GM12875 (cell line): ENCODE data around the gene CLSTN2.

Experiments
- H3K4me3 ChIP-seq: one replicate; pipeline ENCODE4 v1.5.1; 2011; ENCODE audit warnings: low read depth, low read length, control low read depth
- TF ChIP-seq, protein P1 (sequence below): IDR thresholded peaks from 2 replicates; pipeline ENCODE4 v1.5.1; 2011; ENCODE audit warnings: low read depth, mild to moderate bottlenecking, control low read depth, inconsistent platforms, low read length, moderate library complexity, borderline replicate concordance; ENCODE audit not compliant: insufficient read depth

The CLSTN2 gene

DNA sequence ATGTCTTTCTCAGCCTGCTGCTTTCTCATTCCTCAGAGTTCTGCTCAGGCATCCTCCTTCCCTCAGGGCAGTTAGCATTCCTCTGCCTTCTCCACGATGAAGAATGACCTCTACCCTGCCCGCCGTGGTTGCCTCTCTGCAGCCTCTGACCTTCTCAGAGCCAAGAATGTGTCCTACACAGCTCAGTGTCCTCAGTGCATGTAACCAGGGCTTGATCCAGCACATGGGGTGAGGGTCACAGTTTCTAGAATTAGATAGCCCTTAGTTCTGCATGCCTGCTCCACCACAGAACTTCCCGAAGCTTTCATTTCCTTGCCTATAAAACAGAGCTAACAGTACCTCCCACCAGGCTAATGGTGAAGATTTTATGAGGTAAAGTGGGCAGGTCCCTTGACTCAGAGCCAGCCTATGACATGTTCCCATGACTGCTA, 182.1 kb downstream of the CLSTN2 start:
- TF ChIP-seq, protein P1, sequence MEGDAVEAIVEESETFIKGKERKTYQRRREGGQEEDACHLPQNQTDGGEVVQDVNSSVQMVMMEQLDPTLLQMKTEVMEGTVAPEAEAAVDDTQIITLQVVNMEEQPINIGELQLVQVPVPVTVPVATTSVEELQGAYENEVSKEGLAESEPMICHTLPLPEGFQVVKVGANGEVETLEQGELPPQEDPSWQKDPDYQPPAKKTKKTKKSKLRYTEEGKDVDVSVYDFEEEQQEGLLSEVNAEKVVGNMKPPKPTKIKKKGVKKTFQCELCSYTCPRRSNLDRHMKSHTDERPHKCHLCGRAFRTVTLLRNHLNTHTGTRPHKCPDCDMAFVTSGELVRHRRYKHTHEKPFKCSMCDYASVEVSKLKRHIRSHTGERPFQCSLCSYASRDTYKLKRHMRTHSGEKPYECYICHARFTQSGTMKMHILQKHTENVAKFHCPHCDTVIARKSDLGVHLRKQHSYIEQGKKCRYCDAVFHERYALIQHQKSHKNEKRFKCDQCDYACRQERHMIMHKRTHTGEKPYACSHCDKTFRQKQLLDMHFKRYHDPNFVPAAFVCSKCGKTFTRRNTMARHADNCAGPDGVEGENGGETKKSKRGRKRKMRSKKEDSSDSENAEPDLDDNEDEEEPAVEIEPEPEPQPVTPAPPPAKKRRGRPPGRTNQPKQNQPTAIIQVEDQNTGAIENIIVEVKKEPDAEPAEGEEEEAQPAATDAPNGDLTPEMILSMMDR = no peak

DNA sequence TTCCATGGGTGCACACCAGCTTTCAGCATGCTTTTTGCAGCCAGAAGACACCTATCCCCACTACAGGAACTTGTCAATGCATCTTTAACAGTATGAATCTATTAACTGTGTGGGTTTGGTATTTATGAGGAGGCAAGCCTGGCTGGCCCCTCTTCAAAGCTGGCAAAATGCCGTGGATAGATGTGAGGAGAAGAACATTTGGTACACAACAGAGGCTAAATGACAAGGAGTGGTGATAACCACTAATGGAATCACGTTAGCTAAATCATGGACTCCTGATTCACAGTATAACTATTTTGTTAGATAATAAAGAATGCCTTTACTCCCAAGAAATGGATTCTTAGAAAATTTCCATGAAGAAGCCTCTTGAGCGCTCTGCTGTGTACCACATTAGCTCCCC, 187.2 kb downstream of the CLSTN2 start:
- TF ChIP-seq, protein P1 = no peak
- no peak overlapping the region for H3K4me3 ChIP-seq

More for the DNA sequence above, 182.1 kb downstream of the CLSTN2 start:
- H3K4me3 ChIP-seq = no peak overlapping the region

DNA sequence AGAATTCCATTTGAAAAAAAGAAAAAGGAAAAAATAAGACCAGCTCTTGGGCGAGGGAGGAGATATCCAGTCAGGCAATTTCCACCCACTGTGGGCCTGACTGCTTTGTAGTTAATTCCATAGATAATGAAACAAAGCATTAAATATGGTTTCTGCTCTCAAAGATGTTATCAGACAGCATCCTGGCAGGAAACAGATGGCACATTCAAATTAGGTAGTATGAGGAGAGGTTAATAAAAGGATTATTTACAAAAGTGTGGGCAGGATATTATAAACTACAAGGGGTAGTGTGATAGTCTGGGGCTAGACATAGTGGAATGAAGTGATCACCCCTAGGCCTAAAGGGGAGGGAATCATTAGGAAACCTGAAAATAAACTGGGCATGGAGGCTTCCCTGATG, 193.2 kb downstream of the CLSTN2 start:
- H3K4me3 ChIP-seq = no peak overlapping the region
- TF ChIP-seq, protein P1 = no peak

DNA sequence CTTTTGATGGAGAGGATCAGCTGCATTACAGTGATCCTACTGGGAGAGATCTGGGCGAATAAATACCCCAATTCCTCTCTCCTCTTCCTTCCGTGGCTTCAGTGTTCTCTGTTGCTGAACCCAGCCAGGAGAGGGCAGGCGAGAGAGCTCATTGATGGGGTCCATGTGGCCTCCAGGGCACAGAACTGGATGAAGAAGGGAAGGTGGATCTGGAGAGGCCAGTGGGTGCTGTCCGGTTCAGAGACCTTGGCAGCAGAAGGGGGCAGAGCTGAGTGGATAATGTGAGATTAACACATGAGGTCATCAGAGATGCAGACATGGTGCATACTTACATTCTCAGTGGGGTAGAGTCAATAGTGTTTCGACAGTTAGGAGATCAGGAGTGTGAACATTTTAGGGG, 193.6 kb downstream of the CLSTN2 start:
- TF ChIP-seq, protein P1 = peak; percentile 76
- H3K4me3 ChIP-seq = no peak overlapping the region

DNA sequence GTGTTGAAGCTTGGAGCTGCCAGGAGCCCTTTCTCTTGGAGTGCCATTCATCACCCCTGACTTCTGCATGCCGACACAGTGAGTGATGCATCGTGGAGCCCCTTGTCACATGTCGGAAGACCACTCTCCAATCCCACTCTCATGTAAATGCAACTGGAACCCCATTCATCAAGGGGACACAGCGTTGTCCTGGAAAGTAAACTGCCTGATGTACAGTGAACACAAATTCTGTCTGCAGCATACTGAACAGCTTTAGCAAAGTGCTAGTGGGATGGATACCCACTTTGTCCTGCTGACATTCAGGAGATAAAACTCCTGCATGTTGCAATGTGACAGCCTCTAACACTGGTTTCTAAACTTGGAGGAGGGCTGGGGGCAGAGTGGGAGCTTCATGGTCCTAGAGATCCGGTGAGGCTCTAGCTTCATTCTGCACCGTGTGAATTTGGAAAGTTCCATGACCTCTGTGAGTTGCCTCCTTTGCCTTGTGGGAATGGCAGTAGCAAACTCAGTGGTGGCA, 194.8 kb downstream of the CLSTN2 start:
- TF ChIP-seq, protein P1 = no peak
- H3K4me3 ChIP-seq = no peak overlapping the region

DNA sequence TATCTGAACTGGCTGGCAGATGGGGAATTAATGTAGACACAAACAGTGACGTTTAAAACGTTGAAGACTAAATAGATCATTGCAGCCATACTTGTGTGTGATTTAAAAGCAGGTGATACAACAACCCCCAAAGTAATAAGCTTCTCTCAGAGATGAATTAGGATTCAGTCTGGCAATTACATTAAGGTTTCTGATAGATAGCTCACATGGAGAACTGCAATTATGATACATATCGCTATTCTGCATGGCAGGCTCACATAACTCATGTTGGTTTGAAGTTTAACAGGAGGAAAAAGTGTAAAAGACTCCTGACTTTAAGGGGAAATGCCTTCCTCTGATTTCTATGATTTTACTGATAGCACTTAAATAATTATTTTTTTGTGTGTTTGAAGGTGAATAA, 196.9 kb downstream of the CLSTN2 start:
- H3K4me3 ChIP-seq = no peak overlapping the region
- TF ChIP-seq, protein P1 = no peak

DNA sequence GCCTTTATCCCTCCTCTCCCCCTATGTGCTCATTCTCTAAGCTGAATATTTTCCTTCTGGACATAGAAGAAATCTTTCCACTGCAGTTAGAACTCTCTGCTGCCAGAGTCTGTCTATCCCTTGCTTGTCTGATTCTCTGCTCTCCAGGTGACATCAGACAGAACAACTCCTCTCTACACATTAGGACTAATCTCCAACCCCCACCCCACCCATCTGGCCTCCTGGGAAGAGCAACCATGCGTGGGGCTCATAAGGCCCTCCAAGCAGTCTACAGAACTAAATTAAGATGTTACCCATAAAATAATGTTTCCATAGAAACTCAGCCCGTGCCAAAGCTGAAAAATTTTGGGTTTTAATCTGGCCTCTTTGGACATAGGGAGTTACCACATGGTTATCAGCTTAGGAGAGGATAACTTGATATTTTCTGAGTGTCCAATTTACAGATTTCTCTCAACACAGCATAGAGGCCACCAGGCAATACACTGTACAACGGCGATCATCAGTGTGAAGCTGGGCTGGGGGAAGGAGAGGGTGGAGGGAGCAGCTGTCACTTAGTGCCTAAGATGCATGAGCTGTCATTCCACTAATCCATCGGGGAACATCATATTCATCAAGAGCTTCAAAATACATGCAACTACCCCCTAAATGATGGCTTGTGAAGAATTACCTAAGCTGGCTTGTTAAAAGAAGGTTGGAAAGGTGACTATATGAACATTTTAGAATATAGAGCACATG, 199.4 kb downstream of the CLSTN2 start:
- TF ChIP-seq, protein P1 = no peak
- H3K4me3 ChIP-seq = no peak overlapping the region
